Naive thymus-derived CD8-positive, alpha-beta T cell (primary cell): Measurements from ENCODE around the gene EPHX1. TPM values are rescaled to one million over a fixed set of nuclear protein-coding genes. Genes with fewer than 3 reads are reported as not detected.
"Not testable (repeated sequence)": the region's sequence is repeated elsewhere in the genome, so short reads cannot be mapped to it uniquely, and the experiment has no call there.

Experiments
- ATAC-seq, 2 donors: fragments of 150-1000 bp; cut with Tn5 transposase in 1 of 2; sonication (Bioruptor Pico), chemical (Tn5 transposase) in 1 of 2; 1 replicate in 1 of 2; 2 replicates in 1 of 2; pipeline ENCODE4 v1.10.0; 2021; ENCODE audit warnings: mild to moderate bottlenecking in 2 of 2, moderate library complexity in 2 of 2
- POLR2A ChIA-PET: fragments of 350-600 bp; sonication (Branson Sonifier 250); formaldehyde crosslinking; loops from one replicate; lab custom pipeline; 2021; ENCODE audit warnings: antibody characterized with exemption; lab: Charles Lee
- DNase-seq, 10 donors: peaks; one replicate each; pipeline versions ENCODE4 v3.0.0 to v3.0.0-alpha.2; 2020 to 2022
- H3K27ac Mint-ChIP-seq, 10 donors: one replicate each; pipeline ENCODE4 v1.8.0; 2020 to 2022; ENCODE audit warnings: mild to moderate bottlenecking in 10 of 10, mixed read lengths in 10 of 10, moderate library complexity in 4 of 10, inconsistent platforms in 1 of 10
- H3K27me3 Mint-ChIP-seq, 5 donors: one replicate each; pipeline ENCODE4 v1.8.0; 2021 to 2022; ENCODE audit warnings: mixed read lengths in 5 of 5
- H3K36me3 Mint-ChIP-seq, 3 donors: one replicate each; pipeline ENCODE4 v1.8.0; 2020 to 2022; ENCODE audit warnings: mixed read lengths in 3 of 3, mild to moderate bottlenecking in 2 of 3, inconsistent platforms in 1 of 3
- H3K4me1 Mint-ChIP-seq, 4 donors: one replicate each; pipeline ENCODE4 v1.8.0; 2021 to 2022; ENCODE audit warnings: mixed read lengths in 4 of 4
- H3K4me3 Mint-ChIP-seq, 10 donors: one replicate each; pipeline ENCODE4 v1.8.0; 2020 to 2022; ENCODE audit warnings: mild to moderate bottlenecking in 10 of 10, mixed read lengths in 10 of 10, moderate library complexity in 6 of 10, inconsistent platforms in 1 of 10
- H3K9me3 Mint-ChIP-seq, 9 donors: one replicate each; pipeline ENCODE4 v1.8.0; 2020 to 2022; ENCODE audit warnings: mixed read lengths in 9 of 9, mild to moderate bottlenecking in 3 of 9, inconsistent platforms in 1 of 9, moderate library complexity in 1 of 9
- polyA plus RNA-seq, 3 donors: library from polyadenylated mRNA; unstranded; fragments of 300-500 nt; fragmentation: Illumina TruSeq; gene quantifications; one replicate each; pipeline ENCODE4 v1.2.3, GENCODE V29; 2021
- total RNA-seq, 8 experiments: library from RNA in 2 of 8; stranded (reverse) in 2 of 8; gene quantifications; one replicate each; pipeline ENCODE4 v1.2.3 and lab custom pipeline; 2021 to 2026

Gene EPHX1
- total and polyA plus RNA-seq, 5 experiments from 2014 or later, result 1.6 to 5.9 (median 2.8) TPM

GRCh38 chr1:225811622-225812487 lies 1.9 kb downstream of the EPHX1 start:
- Mint-ChIP-seq H3K4me3 (peak overlapping the region in 3 of 10 donors; percentile 12 to 48 (median 19)), H3K9me3 (no peaks in the 10 kb centered on the region), H3K36me3 (no peaks in the 10 kb centered on the region), H3K4me1 (peaks cover 3 to 24% (median 11%) of the 10 kb centered on the region in 4 donors), H3K27ac (peak overlapping the region in 1 of 10 donors; percentile 24), H3K27me3 (peaks cover 0 to 2% (median 0%) of the 10 kb centered on the region in 5 donors)
- DNase-seq, result no peak
- POLR2A ChIA-PET, result interaction anchor here (0.8 to 4.5 kb wide), 4 partner anchors 34 to 71 kb away, joined by 3 to 45 read pairs (median 3); partner anchors contain the start of genes SRP9 and TMEM63A
- no peak for ATAC-seq

- POLR2A ChIA-PET, result interaction anchor here (0.8 to 4.5 kb wide), 3 partner anchors 34 to 70 kb away, joined by 3 to 45 read pairs (median 3); partner anchors contain the start of genes SRP9 and TMEM63A
- Mint-ChIP-seq H3K4me3 (no peak overlapping the region), H3K36me3 (no peaks in the 10 kb centered on the region), H3K9me3 (no peaks in the 10 kb centered on the region), H3K4me1 (peaks cover 3 to 24% (median 11%) of the 10 kb centered on the region in 4 donors), H3K27ac (peak overlapping the region in 2 of 10 donors; percentile 20 to 52), H3K27me3 (peaks cover 0 to 2% (median 0%) of the 10 kb centered on the region in 5 donors)
- DNase-seq, result no peak
- ATAC-seq, result no peak
These were observed 2.7 kb downstream of the EPHX1 start for GRCh38 chr1:225812488-225813213.

GRCh38 chr1:225813214-225813964 lies 3.5 kb downstream of the EPHX1 start:
- POLR2A ChIA-PET, result interaction anchor here (0.6 to 1.2 kb wide), 3 partner anchors 21 to 40 kb away, joined by 3 to 5 read pairs (median 3); no protein-coding TSS in a partner anchor

GRCh38 chr1:225814381-225814780 lies 4.5 kb downstream of the EPHX1 start:
- no peak for ATAC-seq
- peaks cover 0 to 2% (median 0%) of the 10 kb centered on the region in 5 donors for H3K27me3 Mint-ChIP-seq
- POLR2A ChIA-PET, result interaction anchor here (1.2 kb wide), 1 partner anchor 26 kb away, joined by 3 read pairs; no protein-coding TSS in a partner anchor
- H3K9me3 Mint-ChIP-seq, result no peaks in the 10 kb centered on the region
- H3K4me3 Mint-ChIP-seq, result no peak overlapping the region
- no peaks in the 10 kb centered on the region for H3K36me3 Mint-ChIP-seq
- H3K4me1 Mint-ChIP-seq, result peaks cover 3 to 21% (median 10%) of the 10 kb centered on the region in 4 donors
- no peak for DNase-seq
- H3K27ac Mint-ChIP-seq, result no peak overlapping the region

More at GRCh38 chr1:225813214-225813964, 3.5 kb downstream of the EPHX1 start:
- ATAC-seq (no peak), DNase-seq (no peak)
- peaks cover 3 to 24% (median 11%) of the 10 kb centered on the region in 4 donors for H3K4me1 Mint-ChIP-seq
- H3K27ac Mint-ChIP-seq, result peak overlapping the region in 3 of 10 donors; percentile 20 to 52 (median 20)
- H3K36me3 Mint-ChIP-seq, result no peaks in the 10 kb centered on the region
- no peaks in the 10 kb centered on the region for H3K9me3 Mint-ChIP-seq
- no peak overlapping the region for H3K4me3 Mint-ChIP-seq
- H3K27me3 Mint-ChIP-seq, result peaks cover 0 to 2% (median 0%) of the 10 kb centered on the region in 5 donors

GRCh38 chr1:225815090-225815489 lies 5.2 kb downstream of the EPHX1 start:
- POLR2A ChIA-PET, ATAC-seq, H3K36me3 Mint-ChIP-seq, H3K4me3 Mint-ChIP-seq, DNase-seq, H3K27ac Mint-ChIP-seq, H3K9me3 Mint-ChIP-seq, H3K27me3 Mint-ChIP-seq: not testable (repeated sequence)
- H3K4me1 Mint-ChIP-seq, result peaks cover 3 to 15% (median 8%) of the 10 kb centered on the region in 4 donors

- Mint-ChIP-seq H3K4me1 (peaks cover under 1 to 11% (median 4%) of the 10 kb centered on the region in 4 donors), H3K27ac (peak overlapping the region in 1 of 10 donors; percentile 48), H3K4me3 (no peak overlapping the region), H3K9me3 (no peaks in the 10 kb centered on the region), H3K36me3 (no peaks in the 10 kb centered on the region), H3K27me3 (no peaks in the 10 kb centered on the region)
- no peak for ATAC-seq
- DNase-seq, result no peak
- POLR2A ChIA-PET, result no interaction called here
These were observed 5.7 kb downstream of the EPHX1 start for GRCh38 chr1:225815526-225816178.

GRCh38 chr1:225816643-225817538 lies 7.0 kb downstream of the EPHX1 start:
- Mint-ChIP-seq H3K4me1 (peaks cover 0 to 3% (median 0%) of the 10 kb centered on the region in 4 donors), H3K4me3 (no peak overlapping the region), H3K36me3 (peaks cover 0 to under 1% (median 0%) of the 10 kb centered on the region in 3 donors), H3K9me3 (no peaks in the 10 kb centered on the region), H3K27ac (no peak overlapping the region), H3K27me3 (no peaks in the 10 kb centered on the region)
- DNase-seq (no peak), ATAC-seq (no peak)
- POLR2A ChIA-PET, result no interaction called here

GRCh38 chr1:225817611-225818061 lies 7.7 kb downstream of the EPHX1 start:
- DNase-seq (no peak), ATAC-seq (no peak)
- peaks cover 0 to 2% (median 0%) of the 10 kb centered on the region in 3 donors for H3K36me3 Mint-ChIP-seq
- no peaks in the 10 kb centered on the region for H3K27me3 Mint-ChIP-seq
- POLR2A ChIA-PET, result no interaction called here
- H3K4me1 Mint-ChIP-seq, result peaks cover 0 to 3% (median 0%) of the 10 kb centered on the region in 4 donors
- no peak overlapping the region for H3K27ac Mint-ChIP-seq
- no peaks in the 10 kb centered on the region for H3K9me3 Mint-ChIP-seq
- no peak overlapping the region for H3K4me3 Mint-ChIP-seq

- no peaks in the 10 kb centered on the region for H3K27me3 Mint-ChIP-seq
- DNase-seq (no peak), ATAC-seq (no peak)
- no peaks in the 10 kb centered on the region for H3K4me1 Mint-ChIP-seq
- H3K4me3 Mint-ChIP-seq, result no peak overlapping the region
- POLR2A ChIA-PET, result interaction anchor here (0.6 to 0.8 kb wide), 2 partner anchors 40 to 54 kb away, joined by 3 read pairs; partner anchors contain the start of gene SRP9
- peaks cover 0 to 2% (median 0%) of the 10 kb centered on the region in 3 donors for H3K36me3 Mint-ChIP-seq
- H3K9me3 Mint-ChIP-seq, result no peaks in the 10 kb centered on the region
- peak overlapping the region in 1 of 10 donors; percentile 35 for H3K27ac Mint-ChIP-seq
These were observed 8.3 kb downstream of the EPHX1 start for GRCh38 chr1:225818229-225818628.

GRCh38 chr1:225819346-225820192 lies 9.6 kb downstream of the EPHX1 start:
- Mint-ChIP-seq H3K36me3 (peaks cover 0 to 2% (median 0%) of the 10 kb centered on the region in 3 donors), H3K27me3 (no peaks in the 10 kb centered on the region), H3K4me1 (no peaks in the 10 kb centered on the region), H3K9me3 (no peaks in the 10 kb centered on the region), H3K4me3 (no peak overlapping the region), H3K27ac (peak overlapping the region in 1 of 10 donors; percentile 49)
- no peak for ATAC-seq
- no peak for DNase-seq
- POLR2A ChIA-PET, result interaction anchor here (0.7 kb wide), 1 partner anchor 46 kb away, joined by 5 read pairs; no protein-coding TSS in a partner anchor
